ENCODE results near the gene SAMD13.

Gene SAMD13

GRCh38 chr1:84376000-84376910, 74.7 kb downstream of the SAMD13 start:
- DNase-seq = no peak

DNA sequence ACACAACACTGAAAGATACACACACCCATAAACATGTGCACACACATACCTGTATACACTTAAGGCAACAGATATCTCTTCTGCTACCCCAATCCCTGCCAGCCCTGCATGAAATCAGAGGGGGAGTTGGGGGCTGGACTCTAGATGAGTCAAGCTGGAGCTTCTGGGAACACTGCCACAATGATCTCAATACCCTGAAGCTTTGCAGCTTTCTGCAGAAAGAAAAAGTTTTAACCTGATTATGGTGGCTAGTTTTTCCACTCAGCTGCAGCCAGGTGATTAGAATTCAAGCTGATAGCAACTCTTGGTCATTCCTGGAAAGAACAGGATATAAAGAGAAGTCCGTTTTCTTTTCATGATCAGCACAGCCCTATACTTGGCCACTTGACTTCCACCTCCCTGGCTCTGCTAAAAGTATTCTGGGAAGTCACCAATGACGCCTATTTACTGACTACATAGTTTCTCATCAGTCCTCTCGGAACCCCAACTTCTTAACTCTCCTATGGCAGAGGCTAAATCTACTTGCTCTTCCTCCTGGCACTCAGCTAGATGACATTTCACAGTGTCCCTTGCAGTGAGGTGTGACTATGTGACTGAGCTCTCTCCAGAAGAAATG, 76.1 kb downstream of the SAMD13 start:
- DNase-seq = no peak

GRCh38 chr1:84379138-84379916, 77.8 kb downstream of the SAMD13 start:
- no peak for DNase-seq

- no peak for DNase-seq
Observed at GRCh38 chr1:84379917-84380180, 78.3 kb downstream of the SAMD13 start.

- no peak for DNase-seq
Observed at GRCh38 chr1:84382127-84382526, 80.6 kb downstream of the SAMD13 start.

DNA sequence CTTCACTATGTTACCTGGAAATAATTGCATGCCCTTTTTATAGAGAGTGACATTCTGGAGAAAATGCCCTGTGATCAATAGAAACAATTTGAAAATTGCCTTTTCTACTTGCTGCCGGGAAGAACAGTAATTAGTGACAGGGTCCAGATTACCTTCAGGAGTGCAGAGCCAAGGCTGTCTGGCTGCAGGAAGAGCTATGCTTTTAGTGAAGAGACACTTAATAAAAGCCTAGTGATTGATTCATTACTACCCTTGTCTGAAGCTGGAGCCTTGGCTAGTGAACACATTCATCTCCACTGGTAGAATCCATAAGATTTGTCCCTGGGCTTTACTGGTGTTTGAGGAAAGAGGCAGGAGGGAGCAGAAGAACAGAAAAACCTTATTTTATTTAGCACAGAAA, 83.8 kb downstream of the SAMD13 start:
- no peak for DNase-seq

DNA sequence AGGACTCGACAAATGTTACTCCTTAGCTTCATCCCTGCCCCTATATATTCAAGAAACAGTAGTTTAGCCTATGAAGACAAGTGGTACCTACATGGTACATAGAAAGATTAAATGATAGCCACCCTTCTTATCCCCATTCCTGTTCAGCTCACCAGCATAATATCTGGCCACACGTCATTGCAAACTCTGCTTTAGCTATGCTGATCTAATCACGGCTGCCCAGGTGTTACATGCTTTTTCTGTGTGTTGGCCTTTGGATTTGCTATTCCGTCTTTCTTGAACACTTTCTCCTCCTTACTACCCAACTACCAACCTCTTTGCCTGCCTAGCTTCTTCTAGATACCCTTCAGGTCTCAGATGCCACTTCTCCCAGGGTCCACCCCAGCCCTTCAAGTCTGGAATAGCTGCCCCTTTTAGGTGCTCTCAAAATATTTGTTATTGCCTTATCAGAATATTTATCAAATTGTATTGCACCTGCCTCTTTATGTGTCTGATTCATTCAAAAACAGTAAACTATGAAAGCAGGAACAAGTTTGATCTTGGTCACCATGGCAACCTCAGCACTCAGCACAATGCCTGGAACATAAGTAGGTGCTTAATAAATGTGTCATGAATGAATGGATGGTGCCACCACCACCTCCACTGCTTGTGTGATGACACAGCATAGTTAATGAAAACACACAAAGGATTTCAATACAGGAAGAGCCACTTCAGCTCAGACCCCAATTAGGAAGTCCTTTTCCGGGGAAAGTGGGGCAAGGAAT, 85.4 kb downstream of the SAMD13 start:
- DNase-seq = no peak

- no peak for DNase-seq
Observed at GRCh38 chr1:84387480-84388163, 86.1 kb downstream of the SAMD13 start.

DNA sequence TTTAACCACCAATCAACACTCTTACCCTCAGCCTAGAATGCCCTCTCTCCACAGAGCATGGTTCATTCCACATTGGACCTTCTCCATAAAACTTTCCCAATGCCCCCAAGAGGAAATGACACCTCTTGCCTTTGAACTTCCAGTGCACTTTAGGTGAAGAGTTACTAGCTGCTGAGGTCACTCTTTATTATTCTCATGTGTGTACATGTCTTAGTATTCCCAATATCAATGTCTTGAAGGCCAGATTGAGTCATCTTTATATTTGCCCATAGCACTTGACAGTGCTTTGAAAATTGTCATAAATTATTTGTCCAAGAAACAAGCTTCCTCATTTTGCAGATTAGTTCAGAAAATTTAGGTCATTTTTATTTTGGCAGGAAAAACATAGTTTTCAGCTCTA, 88.7 kb downstream of the SAMD13 start:
- no peak for DNase-seq

GRCh38 chr1:84398175-84399155, 97.0 kb downstream of the SAMD13 start, which contains the start of gene DNASE2B:
DNASE2B (plus strand) TSS chr1:84398484; CDS start chr1:84398565, 81 bp downstream.
- DNase-seq = no peak

Data from NCI-H2081 treated with DMSO at 0.1 percent for 48 hours (cell line).